ENCODE data around the gene UST.

UST gene

DNA sequence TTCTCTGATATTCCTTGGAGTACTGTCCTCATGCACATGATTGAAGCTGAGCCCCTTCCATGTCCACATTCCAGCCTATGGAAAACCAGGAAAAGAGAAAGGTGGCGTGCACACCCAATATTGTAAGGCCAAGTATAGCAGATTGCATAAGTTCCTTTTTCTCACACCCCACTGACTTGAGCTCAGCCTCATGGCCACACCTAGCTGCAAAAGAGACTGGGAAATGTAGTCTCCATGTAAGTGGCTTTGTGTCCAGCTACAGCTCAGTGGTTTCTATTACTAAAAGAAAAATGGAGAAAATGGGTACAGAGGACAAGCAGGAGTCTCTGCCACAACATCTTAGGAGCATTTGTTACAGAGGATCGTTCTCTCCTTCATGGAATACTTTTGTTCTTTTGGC is 10.8 kb upstream of the UST start:
- no peak for DNase-seq (ENCODE audit: low read depth)
- no peak for TF ChIP-seq CTCF (IDR thresholded peaks at IDR 0.05; ENCODE audit: low read depth, low read length, missing control alignments)
- no peak overlapping the region for H3K4me3 ChIP-seq (ENCODE audit: low read depth, low read length)

GRCh38 chr6:148736774-148737412 is 9.9 kb upstream of the UST start:
- DNase-seq (ENCODE audit: low read depth), result no peak
- no peak overlapping the region for H3K4me3 ChIP-seq (ENCODE audit: low read depth, low read length)
- TF ChIP-seq CTCF (IDR thresholded peaks at IDR 0.05; ENCODE audit: low read depth, low read length, missing control alignments), result no peak

GRCh38 chr6:148737806-148738205 is 9.0 kb upstream of the UST start:
- TF ChIP-seq CTCF (IDR thresholded peaks at IDR 0.05; ENCODE audit: low read depth, low read length, missing control alignments), result no peak
- no peak for DNase-seq (ENCODE audit: low read depth)
- H3K4me3 ChIP-seq (ENCODE audit: low read depth, low read length), result no peak overlapping the region

DNA sequence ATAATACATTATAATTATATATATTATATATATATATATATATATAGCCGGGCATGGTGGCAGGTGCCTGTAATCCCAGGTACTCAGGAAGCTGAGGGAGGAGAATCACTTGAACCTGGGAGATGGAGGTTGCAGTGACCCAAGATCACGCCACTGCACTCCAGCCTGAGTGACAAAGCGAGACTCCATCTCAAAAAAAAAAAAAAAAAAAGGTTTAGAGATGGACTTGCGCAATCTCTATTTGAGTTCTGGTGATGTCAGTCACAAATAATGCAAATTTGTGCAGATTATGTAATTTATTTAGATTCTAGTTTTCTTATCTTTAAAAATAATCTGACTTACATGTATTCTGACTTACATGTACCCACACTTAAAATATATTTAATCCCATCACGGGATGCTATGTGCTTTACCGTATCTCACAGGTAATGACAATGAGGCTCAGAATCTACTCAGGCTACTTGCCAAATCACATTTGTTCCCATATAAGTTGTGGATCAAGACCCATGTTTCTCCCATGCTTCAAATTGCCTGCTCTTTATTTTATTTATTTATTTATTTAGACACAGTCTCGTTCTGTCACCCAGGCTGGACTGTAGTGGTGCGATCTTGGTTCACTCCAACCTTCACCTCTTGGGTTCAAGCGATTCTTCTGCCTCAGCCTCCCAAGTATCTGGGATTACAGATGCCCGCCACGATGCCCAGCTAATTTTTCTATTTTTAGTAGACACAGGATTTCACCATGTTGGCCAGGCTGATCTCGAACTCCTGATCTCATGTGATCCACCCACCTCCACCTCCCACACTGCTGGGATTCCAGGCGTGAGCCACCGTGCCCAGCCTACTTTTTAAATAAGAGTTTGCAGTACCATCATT is 7.6 kb upstream of the UST start:
- H3K4me3 ChIP-seq (ENCODE audit: low read depth, low read length), result no peak overlapping the region
- no peak for TF ChIP-seq CTCF (IDR thresholded peaks at IDR 0.05; ENCODE audit: low read depth, low read length, missing control alignments)
- no peak for DNase-seq (ENCODE audit: low read depth)

GRCh38 chr6:148739822-148740128 is 7.1 kb upstream of the UST start:
- no peak for DNase-seq (ENCODE audit: low read depth)
- TF ChIP-seq CTCF (IDR thresholded peaks at IDR 0.05; ENCODE audit: low read depth, low read length, missing control alignments), result no peak
- no peak overlapping the region for H3K4me3 ChIP-seq (ENCODE audit: low read depth, low read length)

DNA sequence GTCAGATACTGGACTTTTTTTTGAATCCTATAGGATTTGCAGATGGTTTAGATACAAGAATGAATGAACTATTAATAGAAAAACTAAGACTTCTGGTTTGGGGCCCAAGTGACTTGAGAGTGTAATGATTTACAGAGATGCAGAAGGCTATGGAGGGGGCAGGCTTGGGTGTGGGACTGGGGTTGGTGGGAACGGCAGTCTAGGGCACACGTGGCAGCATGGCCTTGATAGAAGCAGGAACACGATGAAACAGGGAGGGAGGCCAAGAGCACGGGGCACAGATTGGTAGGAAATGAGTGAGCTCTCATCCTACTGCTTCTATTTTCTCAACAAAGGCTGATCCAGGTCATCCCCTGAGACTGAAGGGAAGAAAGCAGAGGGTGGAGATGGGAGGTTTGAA is 3.4 kb upstream of the UST start:
- no peak overlapping the region for H3K4me3 ChIP-seq (ENCODE audit: low read depth, low read length)
- no peak for TF ChIP-seq CTCF (IDR thresholded peaks at IDR 0.05; ENCODE audit: low read depth, low read length, missing control alignments)

DNA sequence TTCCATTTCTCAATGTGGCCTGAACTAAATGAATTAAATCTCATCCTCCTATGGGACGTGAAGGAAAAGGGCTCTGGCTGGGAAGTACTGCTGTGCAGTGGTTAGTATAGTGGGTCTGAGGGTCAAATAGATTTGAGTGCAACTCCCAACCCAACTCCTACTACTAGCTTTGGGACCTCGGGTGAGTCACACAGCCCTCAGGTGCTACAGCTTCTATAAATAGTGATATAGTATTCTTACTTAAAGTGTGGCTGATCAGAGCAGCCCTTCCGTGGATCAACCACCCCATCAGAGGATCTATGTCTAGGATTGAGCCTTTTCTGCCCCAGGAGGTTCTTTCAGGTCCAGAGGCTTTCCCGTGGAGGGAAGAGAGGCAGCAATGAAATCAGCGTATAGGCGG is 904 bp upstream of the UST start:
- no peak for DNase-seq (ENCODE audit: low read depth)
- peak overlapping the region; percentile 73 for H3K4me3 ChIP-seq (ENCODE audit: low read depth, low read length)
- TF ChIP-seq CTCF (IDR thresholded peaks at IDR 0.05; ENCODE audit: low read depth, low read length, missing control alignments), result no peak

More for the DNA sequence above, 3.4 kb upstream of the UST start:
- no peak for DNase-seq (ENCODE audit: low read depth)
